CD4-positive, alpha-beta T cell treated with Interferon gamma for 1 hour (primary cell): ENCODE data around the gene ZMYM4.

Source experiments
- DNase-seq: peaks from one replicate; pipeline ENCODE4 v3.0.0-alpha.2; 2020

Gene ZMYM4

DNA sequence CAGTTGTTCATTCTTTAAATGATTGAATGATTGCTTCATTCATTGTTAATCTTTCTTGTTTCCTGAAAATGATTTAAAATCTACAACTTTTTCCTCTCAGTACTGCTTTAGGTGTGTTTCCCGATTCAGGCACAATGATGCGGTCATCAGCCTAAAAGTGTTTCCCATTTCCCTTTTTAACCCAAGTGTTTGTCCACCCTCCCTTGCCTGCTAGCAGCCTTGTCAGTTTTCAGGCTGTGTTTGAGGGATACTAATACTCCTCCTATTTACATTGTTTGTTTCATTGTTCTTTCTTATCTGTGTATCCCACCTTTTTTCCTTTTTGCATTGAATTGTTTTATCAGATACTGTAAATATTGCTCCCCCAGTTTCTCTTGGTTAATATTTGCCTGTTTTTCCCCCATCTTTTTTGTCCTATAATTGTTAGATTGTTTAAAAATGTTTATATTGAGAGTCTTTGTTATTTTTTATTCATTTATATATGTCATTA, 157.6 kb downstream of the ZMYM4 start:
- DNase-seq: no peak

DNA sequence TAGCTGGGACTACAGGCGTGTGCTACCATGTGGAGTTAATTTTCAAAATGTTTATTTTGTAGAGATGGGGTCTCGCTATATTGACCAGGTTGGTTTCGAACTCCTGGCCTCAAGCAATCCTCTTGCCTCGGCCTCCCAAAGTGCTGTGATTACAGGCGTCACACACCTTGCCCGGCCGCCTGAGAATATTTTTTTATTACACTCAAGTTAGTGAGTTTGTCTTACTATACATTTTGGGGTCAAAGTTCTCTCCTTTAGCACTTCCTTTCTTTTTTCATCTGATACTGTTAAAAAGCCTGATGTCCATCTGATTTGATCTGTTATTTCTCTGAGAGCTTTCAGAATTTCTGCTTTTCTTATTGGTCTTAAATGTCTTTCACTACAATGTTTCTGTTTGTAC, 159.9 kb downstream of the ZMYM4 start:
- DNase-seq: no peak

DNA sequence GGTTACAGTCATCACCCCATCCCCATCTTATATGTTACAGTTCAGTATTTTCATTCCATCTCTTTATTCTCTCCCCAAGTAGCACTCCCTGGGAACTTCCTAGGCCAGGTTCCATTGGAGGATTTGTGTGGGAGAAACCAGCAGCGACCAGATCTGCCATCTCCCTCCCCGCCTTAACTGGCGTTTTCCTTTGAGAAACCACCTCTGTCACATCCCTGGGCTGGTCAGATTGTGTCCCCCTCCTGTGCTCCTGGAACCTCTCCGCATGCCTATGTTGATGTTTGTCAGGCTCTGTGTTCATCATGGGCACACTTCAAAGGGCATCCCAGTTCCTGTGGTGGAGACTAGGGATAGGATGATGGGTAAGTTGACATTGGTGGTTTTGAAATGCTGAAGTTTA, 162.3 kb downstream of the ZMYM4 start:
- DNase-seq: no peak

DNA sequence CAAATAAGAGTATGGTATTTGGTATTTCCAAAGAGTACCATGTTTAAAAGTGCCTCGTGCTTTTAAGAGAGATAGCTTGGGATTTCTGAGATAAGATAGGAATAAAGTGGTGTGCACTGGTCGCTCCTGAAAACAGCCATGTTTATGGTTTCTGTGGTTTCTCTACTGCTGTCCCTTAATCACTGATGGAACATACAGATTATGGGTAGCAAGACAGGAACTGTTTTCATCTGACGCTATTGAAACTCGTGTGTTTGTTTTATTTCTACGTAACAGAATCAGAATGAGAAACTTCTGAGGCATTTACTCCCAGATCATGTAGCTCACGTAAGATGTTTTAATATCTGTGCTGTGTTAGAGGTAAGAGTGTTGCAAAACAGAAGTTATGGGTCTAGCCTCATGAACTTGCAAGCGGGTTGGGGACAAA, 162.7 kb downstream of the ZMYM4 start:
- no peak for DNase-seq

DNA sequence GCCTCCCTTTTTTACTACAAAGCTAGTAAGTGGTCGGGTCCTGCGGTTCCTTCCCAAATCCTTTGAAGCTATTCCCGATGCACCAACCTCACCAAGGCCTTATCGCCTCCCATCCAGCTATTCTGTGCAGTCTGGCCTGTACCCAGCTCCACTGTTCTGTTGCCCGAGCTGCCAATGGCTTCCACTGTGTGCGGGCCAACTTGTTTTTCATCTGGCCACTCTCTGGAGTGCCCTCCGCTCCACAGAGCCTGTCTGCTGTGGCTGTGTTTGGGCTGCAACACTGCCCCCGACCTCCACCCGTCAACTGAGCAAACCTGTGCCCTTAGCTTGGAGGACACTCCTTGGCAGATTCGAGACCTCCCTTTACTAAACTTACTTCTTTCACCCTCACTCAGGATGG, 163.7 kb downstream of the ZMYM4 start:
- no peak for DNase-seq

DNA sequence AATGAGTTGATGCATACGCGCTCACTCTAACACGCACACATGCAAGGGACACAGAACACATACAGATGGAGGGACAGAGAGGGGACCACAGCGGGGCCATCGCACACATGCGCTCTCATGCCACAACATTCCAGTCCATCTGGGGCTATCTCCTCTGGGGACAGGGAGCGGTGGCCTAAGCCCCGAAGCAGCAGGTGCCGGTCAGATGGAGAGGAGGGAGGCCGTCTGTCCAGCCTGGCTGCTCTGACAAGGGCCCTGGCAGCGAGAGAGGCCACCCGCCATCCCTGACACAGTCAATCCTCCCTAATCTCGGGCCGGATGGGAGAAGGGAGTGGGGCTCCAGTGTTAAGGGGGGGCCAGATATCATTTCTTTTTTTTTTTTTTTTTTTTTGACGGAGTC, 165.2 kb downstream of the ZMYM4 start:
- no peak for DNase-seq

DNA sequence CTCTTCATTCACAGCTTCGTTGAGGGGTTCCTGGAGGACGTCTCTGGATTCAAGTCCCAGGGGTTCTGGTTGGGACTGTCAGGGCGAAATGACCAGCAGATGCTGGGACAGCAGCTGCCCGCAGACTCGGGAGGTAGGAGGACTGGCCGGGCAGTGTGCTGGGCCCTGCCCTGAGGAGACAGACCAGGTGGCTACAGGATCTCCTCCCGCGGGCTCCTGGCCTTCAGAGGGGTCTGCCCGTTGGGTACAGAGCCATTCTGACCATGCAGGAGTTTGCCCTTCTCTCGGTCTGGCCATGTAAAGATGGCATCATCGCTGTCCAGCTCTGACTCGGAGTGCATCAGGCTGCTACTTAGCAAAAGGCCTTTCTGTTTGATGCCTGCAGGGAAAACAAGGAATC, 166.2 kb downstream of the ZMYM4 start:
- no peak for DNase-seq

DNA sequence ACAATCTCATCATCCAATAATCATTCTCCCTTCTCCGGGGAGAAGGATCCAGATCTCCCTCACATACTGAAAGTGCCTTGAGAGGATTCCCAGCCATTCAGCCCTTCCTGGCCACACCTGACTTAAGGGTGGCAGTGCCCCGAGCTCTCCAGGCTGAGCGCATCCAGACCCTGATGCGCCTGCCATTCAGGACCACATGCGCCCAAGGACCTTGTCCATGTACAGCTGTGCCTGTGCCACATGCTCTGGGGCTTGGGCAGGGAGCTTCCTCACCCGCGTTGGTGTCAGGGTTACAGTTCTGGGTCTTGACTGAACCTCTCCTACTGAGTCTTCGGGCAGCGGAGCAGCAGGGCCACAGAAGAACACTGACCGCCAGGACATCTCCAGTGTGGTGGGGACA, 167.6 kb downstream of the ZMYM4 start:
- no peak for DNase-seq

DNA sequence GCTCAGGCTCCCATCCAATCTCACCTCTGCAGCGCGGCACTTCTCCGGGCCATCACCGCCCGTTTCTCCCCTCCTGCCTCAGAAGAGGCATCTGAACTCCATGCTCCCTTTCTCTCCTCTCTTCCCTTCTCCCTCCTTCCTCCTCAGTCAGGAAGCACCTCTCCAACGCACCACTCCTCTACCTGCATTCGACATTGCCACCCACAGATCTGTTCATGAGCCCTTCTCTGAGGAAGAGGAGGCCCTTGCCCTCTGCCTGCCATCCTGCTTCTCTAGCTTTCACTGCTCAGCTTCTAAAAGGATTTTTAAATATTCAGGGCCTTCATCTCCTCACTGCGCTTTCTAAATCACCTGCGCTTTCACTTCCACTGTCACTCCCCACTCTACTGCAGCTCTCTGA, 168.7 kb downstream of the ZMYM4 start:
- DNase-seq: no peak

DNA sequence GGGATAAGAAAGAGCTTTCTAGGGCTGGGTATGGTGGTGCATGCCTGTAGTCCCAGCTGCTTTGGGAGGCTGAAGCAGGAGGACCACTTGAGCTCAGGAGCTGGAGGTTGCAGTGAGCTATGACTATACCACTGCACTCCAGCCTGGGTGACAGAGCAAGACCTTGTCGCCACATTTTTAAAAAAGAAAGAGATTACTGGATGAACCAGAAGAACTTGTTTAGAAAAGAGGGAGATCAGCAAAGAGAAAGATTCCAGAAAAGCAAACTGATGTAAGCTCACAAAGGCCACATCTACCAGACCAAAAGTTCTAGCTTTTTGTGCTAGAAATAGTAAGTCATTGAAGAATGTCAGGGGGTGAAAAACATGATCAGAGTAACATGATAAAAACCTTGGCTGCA, 171.1 kb downstream of the ZMYM4 start:
- DNase-seq: no peak

DNA sequence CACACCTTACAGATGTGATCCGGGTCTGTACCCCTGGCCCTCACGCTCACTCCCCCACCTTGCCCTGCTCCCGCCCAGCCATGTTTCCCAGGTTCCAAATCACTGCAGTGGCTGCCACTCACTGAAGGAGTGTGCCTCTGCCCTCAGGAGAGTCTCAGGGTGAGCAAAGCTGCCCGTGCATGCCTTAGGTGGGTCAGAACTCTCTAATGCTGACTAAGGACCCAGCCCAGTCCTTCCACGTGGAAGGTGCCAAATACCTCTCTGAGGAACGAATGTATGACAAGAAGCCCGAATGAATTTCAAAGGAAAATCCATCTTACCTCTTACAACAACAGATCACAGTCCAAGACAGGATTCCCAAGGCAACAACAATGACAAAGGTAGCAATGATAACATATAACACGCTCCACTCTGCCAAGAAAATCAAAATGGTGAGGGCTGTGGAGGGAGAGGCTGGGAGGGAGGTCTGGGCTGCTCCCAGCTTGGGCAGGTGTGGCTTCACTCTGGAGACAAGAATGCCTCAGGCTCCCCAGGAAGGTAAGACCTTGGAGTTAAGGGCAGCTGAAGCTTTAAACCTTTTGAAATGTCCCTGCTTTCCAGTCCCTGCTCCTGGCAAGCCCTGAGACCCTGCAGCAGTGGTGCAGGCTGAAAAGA, 173.5 kb downstream of the ZMYM4 start:
- no peak for DNase-seq

DNA sequence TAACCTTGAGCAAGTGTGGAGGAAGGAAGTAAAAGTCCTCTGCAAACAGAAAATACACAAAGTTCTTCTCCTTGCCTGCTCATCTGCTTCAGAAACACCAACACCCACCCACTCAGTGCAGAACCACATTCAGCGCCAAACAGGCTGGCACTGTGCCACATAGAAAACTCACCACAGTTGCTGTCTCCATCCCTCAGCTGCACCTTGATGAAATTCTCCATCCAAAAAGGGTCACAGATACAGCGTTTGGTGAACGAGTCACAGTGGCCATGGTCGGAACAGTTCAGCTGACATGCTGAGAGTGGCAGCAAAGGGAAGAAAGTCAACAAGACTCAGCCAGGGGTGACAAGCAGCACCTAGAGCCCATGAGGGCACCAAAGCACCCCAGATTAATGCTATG, 174.2 kb downstream of the ZMYM4 start:
- DNase-seq: peak; percentile 13

DNA sequence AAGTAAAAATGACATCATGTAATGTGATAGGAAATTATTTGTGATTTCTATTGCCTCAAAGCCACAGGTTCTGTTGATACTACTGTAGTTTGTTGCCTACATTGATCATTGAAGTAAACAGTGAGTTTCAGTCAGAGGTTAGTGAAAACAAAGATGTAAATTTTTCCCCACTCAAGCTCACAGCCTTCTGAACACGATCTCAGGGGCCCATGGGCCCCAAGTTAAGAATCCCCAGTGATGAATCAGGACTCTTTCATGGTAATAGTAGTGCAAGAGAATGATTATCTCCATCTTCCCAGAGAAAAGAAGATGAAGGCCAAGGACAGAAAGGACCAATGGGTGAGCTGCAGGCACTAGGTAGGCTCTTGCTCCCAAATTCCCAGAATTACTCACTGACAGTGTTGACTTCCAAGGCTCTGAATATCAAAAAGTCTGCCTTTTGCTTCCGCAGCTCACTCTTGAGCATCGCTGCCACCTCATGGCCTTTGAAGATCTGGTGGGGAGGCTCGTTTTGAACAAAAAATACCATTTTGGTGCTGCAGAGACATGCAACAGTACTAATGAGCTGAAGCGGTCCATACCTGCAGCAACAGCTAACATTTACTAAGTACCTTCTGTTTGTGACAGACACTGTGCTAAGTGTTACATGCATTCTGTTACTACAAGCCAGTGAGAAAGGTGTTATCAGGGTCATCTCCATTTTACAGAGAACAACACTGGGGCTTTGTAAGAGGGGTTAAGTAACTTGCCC, 175.4 kb downstream of the ZMYM4 start:
- DNase-seq: no peak

DNA sequence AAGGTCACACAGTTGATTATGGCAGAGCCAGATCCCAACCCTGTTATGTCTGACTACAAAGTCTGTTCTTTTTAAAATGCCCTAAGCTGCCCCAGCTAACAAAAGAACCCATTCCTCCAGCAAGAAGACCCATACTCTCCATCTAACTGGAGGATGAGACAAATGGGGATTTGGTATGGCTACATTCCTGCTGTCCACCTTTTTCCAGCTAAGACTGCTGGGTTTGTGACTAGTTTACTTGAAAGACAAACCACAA, 175.9 kb downstream of the ZMYM4 start:
- DNase-seq: no peak

DNA sequence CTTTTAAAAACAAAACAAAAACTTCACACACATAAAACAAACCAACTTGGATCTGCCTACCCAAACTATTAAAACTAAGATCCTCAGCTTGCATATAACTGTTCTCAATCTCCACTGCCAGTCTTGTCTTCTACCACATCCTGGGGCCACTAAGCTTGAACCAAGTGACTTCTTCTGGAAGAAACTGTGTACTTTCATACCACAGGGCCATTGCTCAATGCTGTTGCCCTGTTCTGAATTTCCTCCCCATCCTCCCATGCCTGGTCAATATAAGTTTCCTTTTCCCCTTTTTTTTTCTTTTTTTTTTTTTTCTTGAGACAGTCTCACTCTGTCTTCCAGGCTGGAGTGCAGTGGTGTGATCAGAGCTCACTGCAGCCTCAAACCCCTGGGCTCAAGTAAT, 178.8 kb downstream of the ZMYM4 start:
- no peak for DNase-seq

DNA sequence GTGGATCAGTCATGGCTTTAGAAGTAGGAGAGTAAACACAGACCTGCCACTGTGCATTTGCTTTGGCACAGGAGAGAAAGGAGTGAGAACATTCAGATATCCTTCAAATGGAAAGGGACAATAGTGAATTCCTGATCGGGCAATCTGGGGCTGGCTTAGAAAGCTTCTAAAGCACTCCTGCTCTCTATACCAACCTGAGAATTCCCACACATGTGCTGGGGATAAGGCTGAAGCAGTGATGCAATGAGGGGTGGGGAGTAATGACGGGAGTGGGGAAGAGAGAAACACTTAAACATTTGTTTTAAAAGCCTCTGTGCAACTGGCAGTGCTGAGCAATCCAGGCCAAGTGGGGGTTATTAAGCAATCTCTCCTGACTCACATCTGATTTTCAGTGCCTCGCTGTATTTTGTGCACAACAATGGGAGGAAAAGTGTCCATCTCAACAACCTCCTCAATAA, 179.9 kb downstream of the ZMYM4 start:
- no peak for DNase-seq

DNA sequence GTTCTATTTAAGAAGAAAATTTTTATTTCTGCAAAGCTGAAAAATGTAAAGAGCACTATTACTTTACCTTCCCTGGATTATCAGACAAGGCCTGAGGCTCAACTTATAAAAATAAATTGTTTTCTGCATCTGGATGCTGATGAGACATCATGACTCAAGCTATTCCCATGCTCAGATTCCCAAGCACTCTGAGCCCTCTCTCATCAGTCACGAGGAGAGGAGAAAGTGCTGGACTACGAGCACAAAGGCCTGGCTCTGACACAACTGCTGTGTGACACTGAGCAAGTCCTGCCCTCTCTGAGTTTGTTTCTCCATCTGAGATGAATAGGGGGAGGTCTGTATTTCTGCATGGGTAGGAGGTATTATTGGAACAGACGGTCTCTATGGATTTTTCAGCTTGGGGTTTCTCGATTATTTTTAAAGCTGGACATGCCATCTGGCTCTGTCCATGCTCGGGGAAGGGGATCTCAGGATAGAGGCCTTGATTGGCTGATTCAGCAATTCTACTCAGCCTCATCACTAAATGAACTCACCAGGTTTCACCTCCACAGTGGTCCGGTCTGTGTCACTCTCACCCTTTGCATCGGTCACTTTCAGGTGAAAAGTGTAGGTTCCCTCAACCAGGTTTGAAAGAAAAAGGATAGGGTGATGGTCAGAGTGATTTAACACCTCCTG, 181.0 kb downstream of the ZMYM4 start:
- no peak for DNase-seq

DNA sequence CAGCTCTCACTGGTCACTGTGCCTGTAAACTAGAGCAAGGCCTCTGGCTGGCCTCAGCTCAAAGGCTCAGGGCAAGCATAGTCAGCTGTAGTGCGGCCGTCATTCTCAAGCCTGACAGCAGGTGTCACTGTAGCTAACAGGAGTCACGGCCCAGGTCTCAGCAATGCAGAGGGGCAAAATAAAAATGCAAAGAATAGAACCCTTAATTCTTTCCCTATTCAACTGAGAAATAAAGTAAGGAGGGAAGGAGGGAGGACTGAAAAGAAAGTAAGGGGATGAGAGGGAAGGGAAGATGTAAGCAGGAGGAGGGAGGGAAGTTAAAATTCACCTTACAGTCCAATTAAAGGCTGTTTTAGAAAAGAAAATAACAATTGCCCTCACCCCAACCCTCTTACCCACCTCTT, 182.6 kb downstream of the ZMYM4 start:
- peak; percentile 68 for DNase-seq

DNA sequence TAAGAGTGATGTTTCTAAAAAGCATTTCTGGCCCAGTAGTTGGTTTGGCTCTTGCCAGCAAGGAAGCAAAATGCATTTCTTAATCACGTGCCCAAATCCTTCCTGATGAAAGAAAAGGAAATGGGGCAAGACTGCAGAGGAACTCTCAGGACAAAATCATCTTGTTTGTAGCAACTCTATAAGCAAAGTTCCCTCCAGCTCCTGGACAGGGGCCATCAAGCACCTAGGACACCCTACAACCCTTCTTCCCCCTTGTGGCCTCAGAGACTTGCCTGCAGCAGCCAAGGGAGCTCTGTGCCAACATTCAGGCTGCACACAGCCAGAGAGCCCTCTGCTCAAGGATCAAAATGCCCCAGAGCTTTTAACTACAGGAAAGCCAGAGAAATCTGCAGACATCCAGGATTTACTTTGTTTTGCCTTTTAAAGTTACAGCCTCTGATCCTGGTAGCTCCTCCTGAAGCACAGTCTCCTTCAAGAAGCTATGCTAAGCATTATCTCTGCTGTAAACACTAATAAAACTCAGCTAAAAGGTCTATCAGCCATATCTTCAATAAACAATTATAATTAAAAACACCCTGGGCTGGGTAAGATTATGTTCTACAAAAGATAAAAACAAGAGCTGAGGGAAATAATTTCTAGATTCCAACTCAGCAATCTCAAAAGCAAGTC, 183.7 kb downstream of the ZMYM4 start:
- no peak for DNase-seq

DNA sequence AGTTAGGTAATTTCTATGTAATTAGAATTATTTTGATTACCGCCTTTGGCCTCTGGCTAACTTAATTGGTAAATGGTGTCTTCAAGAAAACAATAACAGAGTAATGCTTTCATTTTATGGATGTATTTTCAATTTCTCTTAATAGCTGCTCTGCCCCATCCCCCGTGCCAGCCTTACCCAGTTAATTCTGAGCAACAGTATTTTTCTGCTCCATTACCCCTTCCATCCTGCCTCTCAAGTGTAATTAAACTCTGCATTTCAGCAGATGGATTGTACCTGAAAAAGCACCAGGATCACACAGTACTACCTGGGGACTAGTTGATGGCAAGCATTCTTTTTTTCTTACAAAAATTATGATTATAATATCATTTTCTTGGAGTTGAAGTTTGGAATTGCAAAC, 184.5 kb downstream of the ZMYM4 start:
- no peak for DNase-seq

DNA sequence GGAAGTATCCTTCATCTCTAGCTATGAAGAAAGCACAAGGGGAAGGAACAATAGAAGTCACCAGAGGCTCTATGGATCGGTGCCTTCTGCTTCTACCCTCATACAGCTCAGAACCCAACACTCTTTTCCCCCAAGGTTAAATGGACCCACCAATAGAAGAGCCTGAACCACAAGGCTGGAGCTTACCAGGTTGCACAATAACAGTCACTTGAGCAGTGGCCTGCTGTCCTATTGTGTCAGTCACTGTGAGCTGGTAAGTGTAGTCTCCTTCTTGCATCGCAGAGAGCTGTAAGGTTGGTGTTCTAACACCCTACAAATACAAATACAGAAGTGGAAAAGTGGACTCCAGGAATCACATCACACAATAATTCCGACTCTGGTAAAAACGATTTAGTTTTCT, 185.7 kb downstream of the ZMYM4 start:
- DNase-seq: no peak

DNA sequence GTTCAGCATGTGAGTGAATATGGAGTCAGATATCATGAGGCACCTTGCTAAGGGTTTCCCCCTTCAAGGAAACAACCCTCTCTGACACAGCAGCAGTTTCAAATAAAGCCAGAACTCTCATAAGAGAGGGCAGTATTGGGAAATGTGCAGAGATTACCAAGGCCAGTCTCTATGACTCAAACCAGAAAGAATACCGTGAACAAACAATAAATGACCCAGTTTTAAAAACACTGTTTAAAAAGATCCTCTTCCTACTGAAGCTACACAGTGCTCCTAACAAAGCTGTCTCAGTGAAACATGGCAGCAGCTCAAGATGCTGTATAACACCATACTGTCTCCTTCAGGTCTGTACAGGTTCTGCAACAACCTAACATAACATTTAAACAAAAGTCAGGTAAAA, 186.1 kb downstream of the ZMYM4 start:
- DNase-seq: no peak

DNA sequence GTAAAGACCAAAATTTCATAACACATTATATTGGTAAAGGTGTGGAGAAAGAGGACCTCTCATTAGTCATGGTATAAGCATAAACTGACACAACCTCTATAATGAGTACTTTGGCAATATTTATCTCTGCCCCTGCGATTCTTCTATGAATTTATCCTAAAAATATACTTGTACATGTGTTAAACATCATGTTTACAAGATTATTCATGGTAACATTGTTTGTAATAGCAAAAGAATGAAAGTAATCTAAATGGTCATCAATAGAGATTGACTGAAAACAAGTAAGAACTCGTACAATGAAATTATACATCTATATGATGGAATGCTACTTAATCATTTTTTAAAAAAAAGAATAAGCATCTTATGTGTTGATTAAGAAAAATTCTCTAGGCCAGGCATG, 192.3 kb downstream of the ZMYM4 start:
- no peak for DNase-seq
